SK-N-SH (cell line): ENCODE data around the gene ENOX1. TPM values are rescaled to one million over a fixed set of nuclear protein-coding genes. Genes with fewer than 3 reads are reported as not detected.

Source experiments
- CTCF ChIA-PET: fragments of 300-600, 350-600 bp; formaldehyde crosslinking; extraction: SDS; loops from one replicate; lab custom pipeline; 2021; lab: Yijun Ruan, JAX
- POLR2A ChIA-PET: fragments of 350-600 bp; sonication (Branson Sonifier 250); formaldehyde crosslinking; extraction: SDS; loops from one replicate; lab custom pipeline; 2020; ENCODE audit warnings: antibody characterized with exemption, inconsistent platforms; lab: Yijun Ruan, JAX
- DNase-seq: peaks from one replicate; pipeline ENCODE4 v3.0.0; 2012
- H2AFZ ChIP-seq: fragments of 200-600 bp; sonication (generic); 2 replicates; pipeline ENCODE4 v1.8.1; 2016; ENCODE audit warnings: antibody characterized with exemption, mild to moderate bottlenecking, low read depth
- H3F3A ChIP-seq: fragments of 200-600 bp; sonication (generic); replicated peaks from 2 replicates; pipeline ENCODE3; 2016; ENCODE audit warnings: antibody characterized with exemption, mild to moderate bottlenecking; ENCODE audit not compliant: insufficient read depth
- H3K27ac ChIP-seq, 2 experiments: fragments of 200-500 bp in 1 of 2; fragments of 200-600 bp in 1 of 2; sonication (Bioruptor generic) in 1 of 2; sonication (generic), shearing (Covaris generic) in 1 of 2; 2 replicates each; pipeline versions ENCODE4 v1.5.1 to v1.6.1; 2014 to 2016; ENCODE audit warnings: low read depth in 2 of 2, inconsistent platforms in 1 of 2, low read length in 1 of 2, mild to moderate bottlenecking in 1 of 2, mixed read lengths in 1 of 2
- H3K27me3 ChIP-seq: fragments of 200-600 bp; sonication (generic), shearing (Covaris generic); 2 replicates; pipeline ENCODE4 v1.6.1; 2016; ENCODE audit warnings: mixed run types; ENCODE audit not compliant: insufficient read depth
- H3K36me3 ChIP-seq, 2 experiments: fragments of 200-500 bp in 1 of 2; fragments of 200-600 bp in 1 of 2; sonication (Bioruptor generic) in 1 of 2; sonication (generic) in 1 of 2; replicated peaks in 1 of 2; 2 replicates each; pipeline versions ENCODE3 to v1.5.1; 2014 to 2016; ENCODE audit warnings: low read length in 1 of 2, mild to moderate bottlenecking in 1 of 2; ENCODE audit not compliant: insufficient read depth in 2 of 2, control insufficient read depth in 1 of 2
- H3K4me1 ChIP-seq, 2 experiments: fragments of 200-500 bp in 1 of 2; fragments of 200-600 bp in 1 of 2; sonication (Bioruptor generic) in 1 of 2; sonication (generic), shearing (Covaris generic) in 1 of 2; 2 replicates each; pipeline versions ENCODE4 v1.5.1 to v1.6.1; 2014 to 2016; ENCODE audit warnings: low read depth in 1 of 2, low read length in 1 of 2, mixed run types in 1 of 2; ENCODE audit not compliant: insufficient read depth in 2 of 2, control insufficient read depth in 1 of 2
- H3K4me2 ChIP-seq: fragments of 200-600 bp; sonication (generic), shearing (Covaris generic); 2 replicates; pipeline ENCODE4 v1.6.1; 2017; ENCODE audit warnings: mixed run types
- H3K4me3 ChIP-seq, 2 experiments: fragments of 200-500 bp in 1 of 2; fragments of 200-600 bp in 1 of 2; sonication (Bioruptor generic) in 1 of 2; sonication (generic), shearing (Covaris generic) in 1 of 2; 2 replicates each; pipeline versions ENCODE4 v1.5.1 to v1.8.1; 2014 to 2016; ENCODE audit warnings: low read depth in 2 of 2, inconsistent platforms in 1 of 2, low read length in 1 of 2, mild to moderate bottlenecking in 1 of 2, mixed read lengths in 1 of 2, moderate library complexity in 1 of 2
- H3K79me2 ChIP-seq: fragments of 200-600 bp; sonication (generic); 2 replicates; pipeline ENCODE4 v1.8.1; 2017; ENCODE audit warnings: mild to moderate bottlenecking; ENCODE audit not compliant: insufficient read depth
- H3K9ac ChIP-seq: fragments of 200-600 bp; sonication (generic); 2 replicates; pipeline ENCODE4 v1.6.1; 2017; ENCODE audit warnings: mixed run types
- H3K9me2 ChIP-seq: fragments of 200-600 bp; sonication (generic); 2 replicates; pipeline ENCODE4 v1.6.1; 2017; ENCODE audit warnings: mixed run types
- H3K9me3 ChIP-seq: fragments of 200-600 bp; sonication (generic); 2 replicates; pipeline ENCODE4 v1.6.1; 2017; ENCODE audit warnings: mixed run types, mild to moderate bottlenecking, moderate library complexity
- H4K20me1 ChIP-seq: fragments of 200-600 bp; sonication (generic); 2 replicates; pipeline ENCODE4 v1.6.1; 2017; ENCODE audit warnings: mild to moderate bottlenecking, mixed run types; ENCODE audit not compliant: insufficient read depth
- CTCF ChIP-seq: fragments of 200-600 bp; sonication (generic); IDR thresholded peaks from 2 replicates; pipeline ENCODE4 v1.6.1; 2017; ENCODE audit warnings: antibody characterized with exemption, mild to moderate bottlenecking, moderate library complexity
- EP300 ChIP-seq, 2 experiments: IDR thresholded peaks; 2 replicates each; pipeline versions ENCODE4 v1.4.0 to v1.6.1; 2012; ENCODE audit warnings: borderline replicate concordance in 1 of 2, low read depth in 1 of 2, low read length in 1 of 2
- EZH2phosphoT487 ChIP-seq: fragments of 200-600 bp; sonication (generic); IDR thresholded peaks from 2 replicates; pipeline ENCODE4 v1.6.1; 2017; ENCODE audit warnings: low read depth, mixed run types, mild to moderate bottlenecking, antibody characterized with exemption, moderate library complexity, borderline replicate concordance
- FOSL2 ChIP-seq: IDR thresholded peaks from 2 replicates; pipeline ENCODE4 v1.4.0; 2012; ENCODE audit warnings: low read depth, mild to moderate bottlenecking, moderate library complexity, borderline replicate concordance
- FOXJ3 ChIP-seq: sonication (generic); formaldehyde crosslinking; IDR thresholded peaks from 2 replicates; pipeline ENCODE4 v1.5.1; 2020; ENCODE audit warnings: mild to moderate bottlenecking, missing genetic modification reagents
- FOXM1 ChIP-seq: IDR thresholded peaks from 2 replicates; pipeline ENCODE4 v1.4.0; 2012; ENCODE audit warnings: low read depth, mild to moderate bottlenecking
- GABPA ChIP-seq: IDR thresholded peaks from 2 replicates; pipeline ENCODE4 v1.4.0; 2012; ENCODE audit warnings: low read depth, mild to moderate bottlenecking
- GATA2 ChIP-seq: sonication (generic); formaldehyde crosslinking; IDR thresholded peaks from 2 replicates; pipeline ENCODE4 v1.5.0; 2020; ENCODE audit warnings: mild to moderate bottlenecking, missing genetic modification reagents
- IRF3 ChIP-seq: fragments of 150-350 bp; IDR thresholded peaks from 2 replicates; pipeline ENCODE4 v1.6.1; 2016; ENCODE audit warnings: mild to moderate bottlenecking, low read depth, low read length
- JUND ChIP-seq: IDR thresholded peaks from 2 replicates; pipeline ENCODE4 v1.4.0; 2012
- MAX ChIP-seq: IDR thresholded peaks from 2 replicates; pipeline ENCODE4 v1.4.0; 2012; ENCODE audit warnings: low read depth
- MEF2A ChIP-seq: IDR thresholded peaks from 2 replicates; pipeline ENCODE4 v1.4.0; 2012; ENCODE audit warnings: low read depth, borderline replicate concordance
- NFIC ChIP-seq: IDR thresholded peaks from 2 replicates; pipeline ENCODE4 v1.4.0; 2012; ENCODE audit warnings: borderline replicate concordance
- NRF1 ChIP-seq: IDR thresholded peaks from 2 replicates; pipeline ENCODE4 v1.6.1; 2012; ENCODE audit warnings: low read depth, mild to moderate bottlenecking, low read length
- RFX5 ChIP-seq: IDR thresholded peaks from 2 replicates; pipeline ENCODE4 v1.6.1; 2012; ENCODE audit warnings: mild to moderate bottlenecking, improper control_type of control experiment, low read length
- SMC3 ChIP-seq: IDR thresholded peaks from 2 replicates; pipeline ENCODE4 v1.6.1; 2012; ENCODE audit warnings: low read depth, low read length, improper control_type of control experiment
- TCF12 ChIP-seq: IDR thresholded peaks from 2 replicates; pipeline ENCODE4 v1.4.0; 2012
- USF2 ChIP-seq: fragments of 150-350 bp; IDR thresholded peaks from 2 replicates; pipeline ENCODE4 v1.6.1; 2017; ENCODE audit warnings: antibody characterized with exemption, low read length, low read depth, borderline replicate concordance
- YY1 ChIP-seq: IDR thresholded peaks from 2 replicates; pipeline ENCODE4 v1.4.0; 2012; ENCODE audit warnings: low read depth, mild to moderate bottlenecking
- WGBS: methylation state at CpG from one replicate; pipeline ENCODE4 v1.1.6; 2017; ENCODE audit warnings: low lambda C conversion rate; 5-methylcytosine and 5-hydroxymethylcytosine counted together
- polyA plus RNA-seq, 3 experiments: library from polyadenylated mRNA; depleted of rRNA; stranded (reverse); fragments of >200 nt; gene quantifications; 2 replicates each; pipeline ENCODE4 v1.2.3, GENCODE V29; 2012

ENOX1 gene
- polyA plus RNA-seq, 1 of the 3 experiments (the other 2 are of a cell fraction), result 5.8 TPM

GRCh38 chr13:43657485-43657884 lies 129.3 kb downstream of the ENOX1 start:
- H3K4me3 ChIP-seq, result no peak overlapping the region
- H3K27me3 ChIP-seq, result no peaks in the 10 kb centered on the region
- no peaks in the 10 kb centered on the region for H3K36me3 ChIP-seq
- H2AFZ ChIP-seq, result no peak overlapping the region
- no peaks in the 10 kb centered on the region for H3K79me2 ChIP-seq
- CTCF ChIA-PET, result no interaction called here
- TF ChIP-seq USF2, result no peak
- TF ChIP-seq NRF1, result no peak
- no peak for TF ChIP-seq FOXM1
- H3K9ac ChIP-seq, result no peak overlapping the region
- no peak overlapping the region for H3K27ac ChIP-seq
- H3K9me2 ChIP-seq, result no peaks in the 10 kb centered on the region
- POLR2A ChIA-PET, result no interaction called here
- DNase-seq, result no peak
- no peaks in the 10 kb centered on the region; a peak in 1 of 4 replicates for H3K4me1 ChIP-seq
- no peaks in the 10 kb centered on the region for H3K9me3 ChIP-seq
- H3K4me2 ChIP-seq, result no peak overlapping the region
- no peaks in the 10 kb centered on the region for H4K20me1 ChIP-seq
- no peaks in the 10 kb centered on the region for H3F3A ChIP-seq
- 94% methylated on average over 3 of the region's 3 CpGs for WGBS

GRCh38 chr13:43653980-43654379 lies 132.8 kb downstream of the ENOX1 start:
- no peaks in the 10 kb centered on the region for H4K20me1 ChIP-seq
- POLR2A ChIA-PET, result no interaction called here
- CTCF ChIA-PET, result interaction anchor here (1.3 to 1.6 kb wide), 2 partner anchors 17 to 351 kb away, joined by 3 to 4 read pairs; no protein-coding TSS in a partner anchor

More at GRCh38 chr13:43653980-43654379, 132.8 kb downstream of the ENOX1 start:
- Histone ChIP-seq H3K4me1 (no peaks in the 10 kb centered on the region; a peak in 1 of 4 replicates), H3K79me2 (no peaks in the 10 kb centered on the region), H3K4me3 (no peak overlapping the region), H3F3A (no peaks in the 10 kb centered on the region), H2AFZ (no peak overlapping the region), H3K27ac (no peak overlapping the region), H3K36me3 (no peaks in the 10 kb centered on the region), H3K9me2 (no peaks in the 10 kb centered on the region), H3K4me2 (no peak overlapping the region), H3K27me3 (no peaks in the 10 kb centered on the region), H3K9me3 (no peaks in the 10 kb centered on the region), H3K9ac (no peak overlapping the region)
- no peak for TF ChIP-seq GABPA
- TF ChIP-seq SMC3, result no peak
- no peak for TF ChIP-seq EP300 (IDR thresholded peaks at IDR 0.05; ENCODE audit: borderline replicate concordance in 1 of 2, low read depth in 1 of 2, low read length in 1 of 2)
- TF ChIP-seq MAX, result no peak
- TF ChIP-seq FOSL2, result no peak
- no peak for TF ChIP-seq USF2
- no peak for TF ChIP-seq FOXM1
- TF ChIP-seq TCF12, result no peak
- TF ChIP-seq NFIC, result no peak
- TF ChIP-seq IRF3, result no peak
- TF ChIP-seq FOXJ3 (CRISPR knock-in tag), result no peak
- no peak for TF ChIP-seq CTCF
- TF ChIP-seq MEF2A, result no peak
- no peak for TF ChIP-seq GATA2
- TF ChIP-seq RFX5, result no peak
- TF ChIP-seq YY1, result no peak
- no peak for TF ChIP-seq NRF1
- no peak for TF ChIP-seq EZH2phosphoT487
- TF ChIP-seq JUND, result no peak
- no peak for DNase-seq
- 90% methylated on average over 1 of the region's 1 CpG for WGBS
